Measurements from ENCODE around the gene SEPTIN3.

DNA sequence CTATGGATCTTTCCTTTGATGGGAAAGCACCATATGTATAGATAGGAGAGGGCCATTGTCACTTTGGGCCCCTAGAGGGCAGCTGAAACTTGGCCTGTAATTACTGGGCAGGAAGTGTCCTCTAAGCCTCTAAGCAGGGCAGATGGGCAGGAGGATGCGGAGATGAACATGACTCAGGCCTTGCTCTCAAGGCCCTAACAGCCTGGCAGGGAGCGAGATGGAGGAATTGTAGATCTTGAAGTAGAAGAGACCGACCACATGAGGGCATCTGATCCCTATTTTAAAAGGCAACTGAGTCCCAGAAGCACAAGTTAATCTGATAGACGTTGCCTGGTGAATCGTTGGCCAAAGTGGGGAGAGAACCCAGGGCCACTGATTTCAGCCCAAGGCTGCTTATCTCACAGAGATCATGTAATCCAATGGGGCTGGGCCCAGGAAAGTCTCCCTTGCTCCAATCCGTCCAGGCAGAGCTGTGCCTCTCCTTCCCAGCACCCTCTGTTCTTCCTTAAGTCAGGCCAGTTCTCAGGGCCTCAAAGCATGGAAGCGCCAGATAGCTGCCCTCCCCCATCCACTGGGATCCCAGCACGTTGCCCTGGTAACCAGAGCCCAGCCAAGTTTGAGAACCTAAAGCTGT is 2.5 kb upstream of the SEPTIN3 start:
- TF ChIP-seq CTCF (IDR thresholded peaks at IDR 0.05) (peak; percentile 12 to 51 (median 33)), EP300 (IDR thresholded peaks at IDR 0.05) (no peak)

All from tibial nerve (tissue), 4 donors.